Caco-2 (cell line): ENCODE results near the gene FNDC3B. TPM values are rescaled to one million over a fixed set of nuclear protein-coding genes. Genes with fewer than 3 reads are reported as not detected.

Experiments
- BruUV-seq: library from RNA; stranded (reverse); fragments of 400-500 nt; replicated peaks from 2 replicates; lab custom pipeline; 2021; lab: Mats Ljungman, UMichigan
- CTCF ChIA-PET: fragments of 300-600 bp; sonication (Branson Sonifier 250); formaldehyde crosslinking; loops from one replicate; lab custom pipeline; 2022; ENCODE audit warnings: antibody characterized with exemption; lab: Charles Lee
- POLR2A ChIA-PET: fragments of 300-600 bp; sonication (Branson Sonifier 250); formaldehyde crosslinking; loops from one replicate; lab custom pipeline; 2022; ENCODE audit warnings: antibody characterized with exemption; lab: Charles Lee
- DNase-seq, 2 experiments: peaks; one replicate each; pipeline versions ENCODE4 v3.0.0 to v3.0.0-alpha.2; 2020 to 2022
- H3K27me3 ChIP-seq: replicated peaks from 2 replicates; pipeline ENCODE4 v1.6.0; 2011; ENCODE audit warnings: low read length; ENCODE audit not compliant: control insufficient read depth, insufficient read depth
- H3K36me3 ChIP-seq: 2 replicates; pipeline ENCODE4 v1.5.1; 2011; ENCODE audit warnings: low read length; ENCODE audit not compliant: control insufficient read depth, insufficient read depth
- H3K4me1 ChIP-seq: fragments of 250-450 bp; sonication (Bioruptor Pico); 2 replicates; pipeline ENCODE4 v1.5.1; 2020; ENCODE audit warnings: mild to moderate bottlenecking
- H3K4me3 ChIP-seq: 2 replicates; pipeline ENCODE4 v1.5.1; 2011; ENCODE audit warnings: low read depth, mild to moderate bottlenecking, control low read depth, low read length
- H3K9me3 ChIP-seq: fragments of 250-450 bp; sonication (Bioruptor Pico); 2 replicates; pipeline ENCODE4 v1.5.1; 2020; ENCODE audit warnings: mild to moderate bottlenecking, moderate library complexity
- H3K27ac Mint-ChIP-seq: one replicate; pipeline ENCODE4 v1.8.0; 2022; ENCODE audit warnings: mixed read lengths; ENCODE audit not compliant: unreplicated experiment
- H3K27me3 Mint-ChIP-seq: one replicate; pipeline ENCODE4 v1.8.0; 2022; ENCODE audit warnings: mixed read lengths; ENCODE audit not compliant: insufficient read depth, unreplicated experiment
- H3K36me3 Mint-ChIP-seq: one replicate; pipeline ENCODE4 v1.8.0; 2022; ENCODE audit warnings: mild to moderate bottlenecking, mixed read lengths; ENCODE audit not compliant: insufficient read depth, unreplicated experiment
- H3K4me1 Mint-ChIP-seq: one replicate; pipeline ENCODE4 v1.8.0; 2022; ENCODE audit warnings: low read depth, mixed read lengths; ENCODE audit not compliant: unreplicated experiment
- H3K4me3 Mint-ChIP-seq: one replicate; pipeline ENCODE4 v1.8.0; 2022; ENCODE audit warnings: mild to moderate bottlenecking, moderate library complexity, mixed read lengths; ENCODE audit not compliant: unreplicated experiment
- H3K9me3 Mint-ChIP-seq: one replicate; pipeline ENCODE4 v1.8.0; 2022; ENCODE audit warnings: mixed read lengths; ENCODE audit not compliant: unreplicated experiment
- CTCF ChIP-seq, 2 experiments: fragments of 200-600 bp in 1 of 2; IDR thresholded peaks; 1 replicate in 1 of 2; 2 replicates in 1 of 2; pipeline versions ENCODE4 v1.5.1 to v1.8.0; 2011 to 2022; ENCODE audit warnings: antibody characterized with exemption in 1 of 2, control low read depth in 1 of 2, inconsistent platforms in 1 of 2, low read depth in 1 of 2, low read length in 1 of 2, mild to moderate bottlenecking in 1 of 2, moderate library complexity in 1 of 2; ENCODE audit not compliant: insufficient read depth in 1 of 2, severe bottlenecking in 1 of 2, unreplicated experiment in 1 of 2
- intact Hi-C: fragments of 100-400 bp; cut with micrococcal nuclease; formaldehyde crosslinking; loops from one replicate; pipeline ENCODE4 v1.10.0; 2022; ENCODE audit not compliant: unreplicated experiment
- total RNA-seq: library from RNA; stranded (reverse); gene quantifications from 2 replicates; pipeline ENCODE4 v1.2.3, GENCODE V29; 2022

Gene FNDC3B
- total RNA-seq, 1 experiment from 2014 or later: 59.8 TPM

- Mint-ChIP-seq H3K27ac (no peak overlapping the region), H3K36me3 (no peaks in the 10 kb centered on the region), H3K4me3 (no peak overlapping the region), H3K9me3 (no peaks in the 10 kb centered on the region), H3K27me3 (no peaks in the 10 kb centered on the region), H3K4me1 (peaks cover 8% of the 10 kb centered on the region)
- CTCF ChIA-PET: interaction anchor here (0.6 to 2.5 kb wide), 2 partner anchors 270 to 299 kb away, joined by 6 read pairs; no protein-coding TSS in a partner anchor
- POLR2A ChIA-PET: no interaction called here
- Histone ChIP-seq H3K9me3 (no peaks in the 10 kb centered on the region), H3K4me3 (no peak overlapping the region), H3K36me3 (no peaks in the 10 kb centered on the region), H3K27me3 (no peaks in the 10 kb centered on the region), H3K4me1 (peaks cover 6% of the 10 kb centered on the region; the same call in 1 of the 2 replicates)
- no peak for DNase-seq
- intact Hi-C loops: loop anchor here (10.0 kb wide), 1 partner anchor 241 kb away; no protein-coding TSS in a partner anchor
- no TSS peak for BruUV-seq
- no peak for TF ChIP-seq CTCF (IDR thresholded peaks at IDR 0.05; ENCODE audit: insufficient read depth in 1 of 2, low read depth in 1 of 2, low read length in 1 of 2, severe bottlenecking in 1 of 2, unreplicated experiment in 1 of 2)
These were observed 6.0 kb upstream of the FNDC3B start for GRCh38 chr3:172033396-172033795.

DNA sequence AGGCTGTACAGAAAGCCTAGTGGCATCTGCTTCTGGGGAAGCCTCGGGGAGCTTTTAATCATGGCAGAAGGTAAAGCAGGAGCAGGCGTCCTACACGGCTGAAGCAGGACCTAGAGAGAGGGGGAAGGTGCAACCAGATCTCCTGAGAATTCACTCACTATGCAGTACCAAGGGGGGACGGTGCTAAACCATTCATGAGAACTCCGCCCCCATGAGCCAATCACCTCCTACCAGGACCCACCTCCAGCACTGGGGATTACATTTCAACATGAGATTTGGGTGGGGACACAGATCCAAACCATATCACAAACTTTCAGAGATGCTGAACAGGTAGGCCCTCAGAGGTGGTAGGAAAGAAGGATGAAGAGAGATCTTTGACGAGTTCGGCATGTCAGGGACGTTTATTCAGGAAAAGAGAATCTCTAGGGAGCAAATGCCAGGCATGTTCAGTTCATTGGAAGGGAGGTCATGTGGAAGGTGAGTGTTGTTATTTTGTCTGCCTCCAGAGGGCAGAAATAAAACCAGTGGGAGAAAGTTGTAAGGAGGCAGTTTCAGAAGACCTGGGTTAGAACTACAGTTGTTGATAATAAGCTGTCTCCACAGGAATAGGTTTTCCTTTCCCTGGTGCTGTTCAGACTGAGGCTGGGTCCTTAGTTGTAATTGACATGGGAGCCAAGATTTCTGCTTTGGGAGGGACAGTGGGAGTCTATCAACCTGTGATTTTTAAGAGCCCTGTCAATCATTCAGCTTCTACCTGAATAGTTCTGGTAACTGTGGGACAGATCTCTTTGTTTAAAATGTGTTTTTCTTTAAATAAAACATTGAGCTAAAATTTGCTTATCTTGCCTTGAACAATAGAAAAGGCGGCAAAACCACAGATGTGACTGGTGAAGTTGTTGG is 4.3 kb upstream of the FNDC3B start:
- TF ChIP-seq CTCF (IDR thresholded peaks at IDR 0.05; ENCODE audit: insufficient read depth in 1 of 2, low read depth in 1 of 2, low read length in 1 of 2, severe bottlenecking in 1 of 2, unreplicated experiment in 1 of 2): peak; percentile 41 to 45
- intact Hi-C loops: loop anchor here (2.0 to 10.0 kb wide), 2 partner anchors 240 to 306 kb away; no protein-coding TSS in a partner anchor
- Mint-ChIP-seq H3K27me3 (no peaks in the 10 kb centered on the region), H3K4me3 (no peak overlapping the region), H3K4me1 (peaks cover 8% of the 10 kb centered on the region), H3K36me3 (peaks cover 10% of the 10 kb centered on the region), H3K9me3 (no peaks in the 10 kb centered on the region), H3K27ac (no peak overlapping the region)
- Histone ChIP-seq H3K36me3 (no peaks in the 10 kb centered on the region), H3K4me3 (no peak overlapping the region), H3K9me3 (no peaks in the 10 kb centered on the region), H3K27me3 (no peaks in the 10 kb centered on the region), H3K4me1 (peaks cover 9% of the 10 kb centered on the region; the same call in 1 of the 2 replicates)
- CTCF ChIA-PET: interaction anchor here (2.5 kb wide), 1 partner anchor 297 kb away, joined by 6 read pairs; no protein-coding TSS in a partner anchor
- POLR2A ChIA-PET: no interaction called here
- no TSS peak for BruUV-seq
- DNase-seq: peak in 1 of 2 experiments; percentile 55

DNA sequence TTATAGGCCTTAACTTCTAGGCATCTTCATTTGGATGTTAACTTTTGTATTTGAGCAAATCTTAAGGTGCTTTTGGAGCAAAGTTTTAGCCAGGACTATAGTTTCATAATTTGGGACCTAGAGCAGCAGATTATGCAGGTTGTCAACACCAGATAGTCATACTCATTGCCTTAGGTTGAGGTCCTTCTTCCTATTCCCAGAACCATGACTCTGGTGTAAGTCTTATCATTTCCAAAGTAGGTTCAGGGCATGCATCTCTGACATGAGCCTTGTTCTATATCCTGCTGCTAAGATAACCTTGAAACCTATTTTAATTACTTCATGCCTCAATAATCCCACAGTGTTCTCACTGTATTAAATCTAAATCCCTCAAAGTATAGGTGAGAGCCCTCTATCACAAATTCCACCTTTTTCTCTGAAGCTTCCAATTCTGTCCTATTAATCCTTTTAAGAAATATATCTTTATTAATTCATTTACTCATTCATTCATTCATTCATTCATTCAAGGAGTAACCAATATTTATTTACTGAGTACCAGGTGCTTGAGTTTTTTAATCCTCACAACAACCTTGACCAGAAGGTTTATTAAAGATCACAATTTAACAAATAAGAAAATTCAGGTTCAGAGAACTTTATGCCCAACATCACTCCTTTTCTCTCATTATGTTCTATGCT is 2.7 kb upstream of the FNDC3B start:
- H3K9me3 Mint-ChIP-seq: no peaks in the 10 kb centered on the region
- Histone ChIP-seq H3K36me3 (no peaks in the 10 kb centered on the region), H3K4me1 (peaks cover 11% of the 10 kb centered on the region; the same call in 1 of the 2 replicates), H3K9me3 (no peaks in the 10 kb centered on the region), H3K27me3 (no peaks in the 10 kb centered on the region), H3K4me3 (no peak overlapping the region)
- H3K4me3 Mint-ChIP-seq: no peak overlapping the region
- ChIA-PET CTCF (no interaction called here), POLR2A (no interaction called here)
- BruUV-seq: no TSS peak
- no peak for DNase-seq
- peaks cover 8% of the 10 kb centered on the region for H3K4me1 Mint-ChIP-seq
- intact Hi-C loops: loop anchor here (10.0 kb wide), 1 partner anchor 238 kb away; no protein-coding TSS in a partner anchor
- H3K36me3 Mint-ChIP-seq: peaks cover 14% of the 10 kb centered on the region
- H3K27me3 Mint-ChIP-seq: no peaks in the 10 kb centered on the region
- TF ChIP-seq CTCF (IDR thresholded peaks at IDR 0.05; ENCODE audit: insufficient read depth in 1 of 2, low read depth in 1 of 2, low read length in 1 of 2, severe bottlenecking in 1 of 2, unreplicated experiment in 1 of 2): no peak
- no peak overlapping the region for H3K27ac Mint-ChIP-seq
